B cell (primary cell): ENCODE data around the gene ATP5ME.
"Not testable (repeated sequence)": the region's sequence is repeated elsewhere in the genome, so short reads cannot be mapped to it uniquely, and the experiment has no call there.

Source experiments
- CTCF ChIP-seq: fragments of 200-600 bp; IDR thresholded peaks from one replicate; pipeline ENCODE4 v1.8.0; 2022; ENCODE audit warnings: antibody characterized with exemption, mild to moderate bottlenecking
- EZH2 ChIP-seq: IDR thresholded peaks from 2 replicates; pipeline ENCODE4 v1.6.1; 2012; ENCODE audit warnings: borderline replicate concordance, low read depth, mild to moderate bottlenecking, moderate library complexity, low read length; ENCODE audit not compliant: insufficient read depth, poor library complexity, severe bottlenecking

GRCh38 chr4:706083-706633 is 32.1 kb upstream of the ATP5ME start:
- TF ChIP-seq CTCF, EZH2: not testable (repeated sequence)
